Neural progenitor cell (in vitro differentiated cells): ENCODE results near the gene SLX4IP. TPM values are rescaled to one million over a fixed set of nuclear protein-coding genes. Genes with fewer than 3 reads are reported as not detected.

Source experiments
- DNase-seq: peaks from one replicate; pipeline ENCODE4 v3.0.0-alpha.2; 2016; ENCODE audit warnings: low spot score
- H2AFZ ChIP-seq: fragments of 200-600 bp; sonication (generic); replicated peaks from 2 replicates; pipeline ENCODE4 v1.6.1; 2016; ENCODE audit warnings: antibody characterized with exemption
- H3F3A ChIP-seq: fragments of 200-600 bp; sonication (generic); 2 replicates; pipeline ENCODE4 v1.6.1; 2016; ENCODE audit warnings: antibody characterized with exemption, low read depth
- H3K27ac ChIP-seq: fragments of 200-600 bp; sonication (generic); 2 replicates; pipeline ENCODE4 v1.5.1; 2016; ENCODE audit warnings: mild to moderate bottlenecking
- H3K27me3 ChIP-seq: fragments of 200-600 bp; sonication (generic); 2 replicates; pipeline ENCODE4 v1.6.1; 2016; ENCODE audit warnings: mild to moderate bottlenecking, moderate library complexity
- H3K36me3 ChIP-seq: fragments of 200-600 bp; sonication (generic); 2 replicates; pipeline ENCODE4 v1.5.1; 2016
- H3K4me1 ChIP-seq: fragments of 200-600 bp; sonication (generic); 2 replicates; pipeline ENCODE4 v1.6.1; 2016; ENCODE audit warnings: mixed run types
- H3K4me2 ChIP-seq: fragments of 200-600 bp; sonication (generic); 2 replicates; pipeline ENCODE4 v1.6.1; 2016
- H3K4me3 ChIP-seq: fragments of 200-600 bp; sonication (generic); 2 replicates; pipeline ENCODE4 v1.5.1; 2016
- H3K79me2 ChIP-seq: fragments of 200-600 bp; sonication (generic); 2 replicates; pipeline ENCODE4 v1.6.1; 2016; ENCODE audit warnings: low read depth
- H3K9ac ChIP-seq: fragments of 200-600 bp; sonication (generic); 2 replicates; pipeline ENCODE4 v1.6.1; 2016
- H3K9me3 ChIP-seq: fragments of 200-600 bp; sonication (generic); 2 replicates; pipeline ENCODE4 v1.5.1; 2016; ENCODE audit warnings: low read depth
- H4K20me1 ChIP-seq: fragments of 200-600 bp; sonication (generic); 2 replicates; pipeline ENCODE4 v1.6.1; 2016; ENCODE audit warnings: low read depth
- H3K27ac Mint-ChIP-seq: 3 replicates; pipeline ENCODE4 v1.8.0; 2021; ENCODE audit warnings: mixed read lengths
- H3K27me3 Mint-ChIP-seq: 2 replicates; pipeline ENCODE4 v1.8.0; 2022; ENCODE audit warnings: low read depth, mild to moderate bottlenecking, inconsistent platforms, moderate library complexity, mixed read lengths; ENCODE audit not compliant: insufficient read depth
- H3K36me3 Mint-ChIP-seq: 3 replicates; pipeline ENCODE4 v1.8.0; 2021; ENCODE audit warnings: mixed read lengths
- H3K4me1 Mint-ChIP-seq: 3 replicates; pipeline ENCODE4 v1.8.0; 2021; ENCODE audit warnings: mixed read lengths
- H3K4me3 Mint-ChIP-seq: 3 replicates; pipeline ENCODE4 v1.8.0; 2021; ENCODE audit warnings: mild to moderate bottlenecking, moderate library complexity, mixed read lengths
- H3K9me3 Mint-ChIP-seq: 3 replicates; pipeline ENCODE4 v1.8.0; 2020; ENCODE audit warnings: mixed read lengths
- CTCF ChIP-seq: fragments of 200-600 bp; sonication (generic); IDR thresholded peaks from 2 replicates; pipeline ENCODE4 v1.5.1; 2017; ENCODE audit warnings: antibody characterized with exemption, mild to moderate bottlenecking
- EZH2 ChIP-seq: fragments of 200-600 bp; sonication (generic); IDR thresholded peaks from 2 replicates; pipeline ENCODE4 v1.6.1; 2017; ENCODE audit warnings: antibody characterized with exemption, mild to moderate bottlenecking, moderate library complexity
- EZH2phosphoT487 ChIP-seq: fragments of 200-600 bp; sonication (generic); IDR thresholded peaks from 2 replicates; pipeline ENCODE4 v1.6.1; 2017; ENCODE audit warnings: antibody characterized with exemption
- total RNA-seq: library from RNA; depleted of rRNA; stranded (reverse); fragments of >200 nt; gene quantifications from 2 replicates; pipeline ENCODE4 v1.2.3, GENCODE V29; 2015; ENCODE audit warnings: low replicate concordance

SLX4IP gene
- total RNA-seq, 1 donor from 2014 or later, result 9.5 TPM

- H3K36me3 ChIP-seq, result peaks cover 16% of the 10 kb centered on the region
- DNase-seq, result no peak
- H3K4me1 ChIP-seq, result peaks cover 56% of the 10 kb centered on the region
- H3K27ac Mint-ChIP-seq, result no peak overlapping the region
- H3K79me2 ChIP-seq, result peaks cover 89% of the 10 kb centered on the region
- H3K9ac ChIP-seq, result no peak overlapping the region
- H3K4me3 Mint-ChIP-seq, result peak overlapping the region; percentile 38
- peaks cover 54% of the 10 kb centered on the region for H3F3A ChIP-seq
- H3K36me3 Mint-ChIP-seq, result peaks cover 80% of the 10 kb centered on the region
- no peak overlapping the region for H3K4me2 ChIP-seq
- no peak overlapping the region for H2AFZ ChIP-seq
- no peak overlapping the region for H3K4me3 ChIP-seq
- H3K27me3 ChIP-seq, result no peaks in the 10 kb centered on the region
- H3K9me3 ChIP-seq, result no peaks in the 10 kb centered on the region
- H3K27ac ChIP-seq, result no peak overlapping the region
- H3K27me3 Mint-ChIP-seq, result peaks cover 6% of the 10 kb centered on the region
- TF ChIP-seq EZH2phosphoT487 (no peak), CTCF (no peak), EZH2 (no peak)
- H4K20me1 ChIP-seq, result peaks cover 98% of the 10 kb centered on the region
- H3K4me1 Mint-ChIP-seq, result peaks cover 88% of the 10 kb centered on the region
- H3K9me3 Mint-ChIP-seq, result no peaks in the 10 kb centered on the region
Observed at GRCh38 chr20:10658876-10659632, 223.9 kb downstream of the SLX4IP start.

- Histone ChIP-seq H2AFZ (no peak overlapping the region), H3K4me1 (peaks cover 56% of the 10 kb centered on the region), H3K27me3 (no peaks in the 10 kb centered on the region), H3F3A (peaks cover 45% of the 10 kb centered on the region), H3K4me2 (no peak overlapping the region), H3K27ac (no peak overlapping the region), H3K9me3 (no peaks in the 10 kb centered on the region), H3K9ac (no peak overlapping the region), H3K36me3 (peaks cover 11% of the 10 kb centered on the region), H4K20me1 (peaks cover 98% of the 10 kb centered on the region), H3K79me2 (peaks cover 89% of the 10 kb centered on the region), H3K4me3 (no peak overlapping the region)
- TF ChIP-seq CTCF (no peak), EZH2phosphoT487 (no peak), EZH2 (no peak)
- Mint-ChIP-seq H3K4me1 (peaks cover 88% of the 10 kb centered on the region), H3K9me3 (no peaks in the 10 kb centered on the region), H3K36me3 (peaks cover 82% of the 10 kb centered on the region), H3K4me3 (no peak overlapping the region), H3K27me3 (peaks cover 2% of the 10 kb centered on the region), H3K27ac (no peak overlapping the region)
- no peak for DNase-seq
Observed at GRCh38 chr20:10659651-10660601, 224.8 kb downstream of the SLX4IP start.

GRCh38 chr20:10660661-10661060 is 225.6 kb downstream of the SLX4IP start:
- peaks cover 89% of the 10 kb centered on the region for H3K79me2 ChIP-seq
- TF ChIP-seq EZH2phosphoT487 (no peak), EZH2 (no peak), CTCF (no peak)
- H3K4me1 ChIP-seq, result peaks cover 56% of the 10 kb centered on the region
- H3K4me3 ChIP-seq, result no peak overlapping the region
- H2AFZ ChIP-seq, result no peak overlapping the region
- no peak for DNase-seq
- Mint-ChIP-seq H3K9me3 (no peaks in the 10 kb centered on the region), H3K27ac (no peak overlapping the region), H3K27me3 (peaks cover 2% of the 10 kb centered on the region), H3K36me3 (peaks cover 78% of the 10 kb centered on the region), H3K4me3 (no peak overlapping the region), H3K4me1 (peaks cover 88% of the 10 kb centered on the region)
- H3K27me3 ChIP-seq, result no peaks in the 10 kb centered on the region
- peaks cover 98% of the 10 kb centered on the region for H4K20me1 ChIP-seq
- H3K27ac ChIP-seq, result no peak overlapping the region
- no peaks in the 10 kb centered on the region for H3K9me3 ChIP-seq
- no peak overlapping the region for H3K4me2 ChIP-seq
- peaks cover 43% of the 10 kb centered on the region for H3F3A ChIP-seq
- no peak overlapping the region for H3K9ac ChIP-seq
- H3K36me3 ChIP-seq, result peaks cover 11% of the 10 kb centered on the region
